Natural killer cell (primary cell): Measurements from ENCODE around the gene STEAP1B. TPM values are rescaled to one million over a fixed set of nuclear protein-coding genes. Genes with fewer than 3 reads are reported as not detected.

ENCODE experiments used
- ATAC-seq, 3 donors: fragments of 150-1000 bp in 2 of 3; fragments of 200-7000 bp in 1 of 3; cut with Tn5 transposase; 1 replicate in 1 of 3; 2 replicates in 2 of 3; pipeline ENCODE4 v1.10.0; 2021; ENCODE audit warnings: mild to moderate bottlenecking in 2 of 3, moderate library complexity in 2 of 3
- DNase-seq, 2 donors: peaks; one replicate each; pipeline versions ENCODE4 v3.0.0 to v3.0.0-alpha.2; 2013 to 2021; ENCODE audit warnings: mixed read lengths in 1 of 2
- H3K27ac ChIP-seq: one replicate; pipeline ENCODE4 v1.5.1; 2013; ENCODE audit warnings: mild to moderate bottlenecking, low read length
- H3K27me3 ChIP-seq: one replicate; pipeline ENCODE4 v1.6.1; 2013; ENCODE audit warnings: low read length; ENCODE audit not compliant: control insufficient read depth, insufficient read depth
- H3K36me3 ChIP-seq: one replicate; pipeline ENCODE4 v1.6.1; 2013; ENCODE audit warnings: low read length; ENCODE audit not compliant: control insufficient read depth, insufficient read depth
- H3K4me1 ChIP-seq: one replicate; pipeline ENCODE4 v1.6.1; 2013; ENCODE audit warnings: low read length; ENCODE audit not compliant: control insufficient read depth, insufficient read depth
- H3K4me3 ChIP-seq: one replicate; pipeline ENCODE4 v1.5.1; 2013; ENCODE audit warnings: low read length
- H3K9me3 ChIP-seq: one replicate; pipeline ENCODE4 v1.6.1; 2013; ENCODE audit warnings: low read length; ENCODE audit not compliant: control insufficient read depth, insufficient read depth
- H3K27ac Mint-ChIP-seq, 2 donors: one replicate each; pipeline ENCODE4 v1.8.0; 2022; ENCODE audit warnings: mild to moderate bottlenecking in 2 of 2, mixed read lengths in 2 of 2, moderate library complexity in 1 of 2
- H3K27me3 Mint-ChIP-seq, 2 donors: one replicate each; pipeline ENCODE4 v1.8.0; 2022; ENCODE audit warnings: low read depth in 2 of 2, mixed read lengths in 2 of 2
- H3K36me3 Mint-ChIP-seq: one replicate; pipeline ENCODE4 v1.8.0; 2022; ENCODE audit warnings: mixed read lengths
- H3K4me1 Mint-ChIP-seq, 2 donors: one replicate each; pipeline ENCODE4 v1.8.0; 2022; ENCODE audit warnings: mixed read lengths in 2 of 2
- H3K4me3 Mint-ChIP-seq: one replicate; pipeline ENCODE4 v1.8.0; 2022; ENCODE audit warnings: mild to moderate bottlenecking, moderate library complexity, mixed read lengths
- H3K9me3 Mint-ChIP-seq, 2 donors: one replicate each; pipeline ENCODE4 v1.8.0; 2022; ENCODE audit warnings: mixed read lengths in 2 of 2
- WGBS: methylation state at CpG from one replicate; pipeline ENCODE4 v1.1.7; 2013; ENCODE audit warnings: missing lambda C conversion rate; ENCODE audit not compliant: insufficient coverage; 5-methylcytosine and 5-hydroxymethylcytosine counted together
- intact Hi-C: fragments of 100-400 bp; cut with micrococcal nuclease; formaldehyde crosslinking; loops from one replicate; pipeline ENCODE4 v1.14.2; 2022
- total RNA-seq, 4 donors: library from RNA; stranded (reverse); fragments of 120-200 nt in 1 of 4; gene quantifications; one replicate each; pipeline versions ENCODE4 v1.2.3 to v1.2.4, GENCODE V29; 2013 to 2022
- TF ChIP-seq, protein P1 (sequence below): fragments of 200-600 bp; IDR thresholded peaks from one replicate; pipeline ENCODE4 v1.8.0; 2022; ENCODE audit warnings: antibody characterized with exemption

The STEAP1B gene
- total RNA-seq, 3 donors from 2014 or later (not counting 1 experiment from before 2014, with no cell fraction given), result 0.31 TPM; not detected in 2

DNA sequence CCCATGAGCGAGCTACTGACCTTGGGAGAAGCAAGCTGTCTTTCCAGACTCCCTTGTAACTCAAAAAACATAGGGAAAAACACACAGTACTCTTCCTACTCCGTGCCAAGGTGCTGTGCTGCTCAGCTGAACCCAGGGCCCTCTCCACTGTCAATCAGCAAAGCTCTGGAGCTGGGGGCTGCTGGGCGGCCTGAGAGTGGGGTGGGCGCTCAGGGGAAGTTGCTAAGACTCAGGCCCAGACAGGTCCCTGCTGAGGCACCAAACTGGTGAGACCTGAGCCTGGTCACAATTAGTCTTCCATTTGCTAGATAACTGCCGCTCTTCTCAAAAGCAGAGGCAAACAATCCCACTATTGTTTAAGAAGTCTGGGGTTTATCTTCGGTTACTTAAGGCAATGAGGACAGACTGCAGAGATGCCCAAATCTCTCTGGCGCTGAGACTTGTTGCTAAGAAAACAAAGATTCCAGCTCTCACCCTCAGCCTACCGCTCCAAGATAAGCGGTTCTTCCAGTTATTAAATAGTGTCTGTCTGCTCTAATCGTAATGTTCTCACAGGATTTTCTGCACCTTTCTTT is 22.0 kb downstream of the STEAP1B start:
- WGBS, result 88% methylated on average over 10 of the region's 10 CpGs

DNA sequence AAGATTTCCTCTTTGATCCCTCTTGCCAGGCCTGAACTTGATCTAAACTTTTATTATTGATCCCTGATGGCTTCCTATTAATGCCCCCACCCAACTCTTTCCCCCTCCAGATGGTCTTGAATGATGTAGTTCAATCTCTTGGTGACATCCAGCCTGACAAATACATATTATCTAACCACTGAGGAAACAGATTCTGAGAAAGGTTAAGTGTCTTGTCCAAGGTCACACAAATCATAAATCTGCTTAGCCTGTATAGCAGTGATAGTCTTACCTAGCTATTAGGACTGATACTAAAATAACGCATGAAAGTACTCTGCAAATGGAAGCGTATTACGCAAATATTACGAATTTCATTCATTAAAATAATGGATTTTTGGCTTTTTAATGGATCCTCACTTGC is 22.7 kb downstream of the STEAP1B start:
- Mint-ChIP-seq H3K27ac (no peak overlapping the region), H3K4me1 (no peaks in the 10 kb centered on the region), H3K27me3 (no peaks in the 10 kb centered on the region), H3K9me3 (no peaks in the 10 kb centered on the region), H3K36me3 (no peaks in the 10 kb centered on the region), H3K4me3 (no peak overlapping the region)
- H3K36me3 ChIP-seq, result no peaks in the 10 kb centered on the region
- WGBS, result 96% methylated on average over 4 of the region's 4 CpGs
- no peak for ATAC-seq
- TF ChIP-seq, protein P1, sequence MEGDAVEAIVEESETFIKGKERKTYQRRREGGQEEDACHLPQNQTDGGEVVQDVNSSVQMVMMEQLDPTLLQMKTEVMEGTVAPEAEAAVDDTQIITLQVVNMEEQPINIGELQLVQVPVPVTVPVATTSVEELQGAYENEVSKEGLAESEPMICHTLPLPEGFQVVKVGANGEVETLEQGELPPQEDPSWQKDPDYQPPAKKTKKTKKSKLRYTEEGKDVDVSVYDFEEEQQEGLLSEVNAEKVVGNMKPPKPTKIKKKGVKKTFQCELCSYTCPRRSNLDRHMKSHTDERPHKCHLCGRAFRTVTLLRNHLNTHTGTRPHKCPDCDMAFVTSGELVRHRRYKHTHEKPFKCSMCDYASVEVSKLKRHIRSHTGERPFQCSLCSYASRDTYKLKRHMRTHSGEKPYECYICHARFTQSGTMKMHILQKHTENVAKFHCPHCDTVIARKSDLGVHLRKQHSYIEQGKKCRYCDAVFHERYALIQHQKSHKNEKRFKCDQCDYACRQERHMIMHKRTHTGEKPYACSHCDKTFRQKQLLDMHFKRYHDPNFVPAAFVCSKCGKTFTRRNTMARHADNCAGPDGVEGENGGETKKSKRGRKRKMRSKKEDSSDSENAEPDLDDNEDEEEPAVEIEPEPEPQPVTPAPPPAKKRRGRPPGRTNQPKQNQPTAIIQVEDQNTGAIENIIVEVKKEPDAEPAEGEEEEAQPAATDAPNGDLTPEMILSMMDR, result no peak
- H3K27me3 ChIP-seq, result no peaks in the 10 kb centered on the region
- H3K9me3 ChIP-seq, result no peaks in the 10 kb centered on the region
- no peak for DNase-seq
- H3K4me3 ChIP-seq, result no peak overlapping the region
- H3K4me1 ChIP-seq, result peaks cover 3% of the 10 kb centered on the region
- H3K27ac ChIP-seq, result no peak overlapping the region
- intact Hi-C loops, result no loop called here

More for the DNA sequence above, 22.0 kb downstream of the STEAP1B start:
- H3K4me3 Mint-ChIP-seq, result no peak overlapping the region
- H3K36me3 Mint-ChIP-seq, result no peaks in the 10 kb centered on the region
- intact Hi-C loops, result no loop called here
- no peak overlapping the region for H3K27ac Mint-ChIP-seq
- TF ChIP-seq, protein P1, result no peak
- Histone ChIP-seq H3K4me1 (peaks cover 3% of the 10 kb centered on the region), H3K9me3 (no peaks in the 10 kb centered on the region), H3K27ac (no peak overlapping the region), H3K36me3 (no peaks in the 10 kb centered on the region), H3K27me3 (no peaks in the 10 kb centered on the region), H3K4me3 (no peak overlapping the region)
- no peak for DNase-seq
- no peaks in the 10 kb centered on the region for H3K9me3 Mint-ChIP-seq
- no peaks in the 10 kb centered on the region for H3K27me3 Mint-ChIP-seq
- no peaks in the 10 kb centered on the region for H3K4me1 Mint-ChIP-seq
- ATAC-seq, result no peak

DNA sequence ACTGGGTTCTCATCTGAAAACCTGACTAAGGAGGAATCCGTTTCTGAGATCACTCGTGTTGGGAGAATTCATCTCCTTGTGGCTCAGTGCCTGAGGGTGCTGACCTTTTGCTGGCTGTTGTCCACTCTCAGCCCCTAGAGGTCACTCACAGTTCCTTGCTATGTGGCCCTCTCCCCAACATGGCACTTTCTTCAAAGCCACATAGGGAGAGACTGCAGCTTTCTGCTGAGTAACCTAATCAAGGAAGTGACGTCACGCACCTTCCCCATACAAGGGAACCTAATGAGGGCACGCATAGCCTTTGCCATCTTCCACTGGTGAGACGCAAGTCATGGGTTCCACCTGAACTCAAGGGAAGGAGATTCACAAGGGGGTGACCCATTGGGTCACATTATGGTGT is 23.2 kb downstream of the STEAP1B start:
- 88% methylated on average over 6 of the region's 6 CpGs for WGBS
- intact Hi-C loops, result no loop called here
- no peak for ATAC-seq

More for the DNA sequence above, 23.2 kb downstream of the STEAP1B start:
- no peaks in the 10 kb centered on the region for H3K36me3 Mint-ChIP-seq
- H3K4me3 Mint-ChIP-seq, result no peak overlapping the region
- H3K27ac Mint-ChIP-seq, result no peak overlapping the region
- no peaks in the 10 kb centered on the region for H3K27me3 Mint-ChIP-seq
- no peaks in the 10 kb centered on the region for H3K9me3 ChIP-seq
- no peaks in the 10 kb centered on the region for H3K9me3 Mint-ChIP-seq
- no peaks in the 10 kb centered on the region for H3K36me3 ChIP-seq
- DNase-seq, result no peak
- H3K4me3 ChIP-seq, result no peak overlapping the region
- H3K27me3 ChIP-seq, result no peaks in the 10 kb centered on the region
- H3K27ac ChIP-seq, result no peak overlapping the region
- peaks cover 1% of the 10 kb centered on the region for H3K4me1 ChIP-seq
- TF ChIP-seq, protein P1, result no peak
- no peaks in the 10 kb centered on the region for H3K4me1 Mint-ChIP-seq
